ENCODE data around the gene RHBDF2. TPM values are rescaled to one million over a fixed set of nuclear protein-coding genes. Genes with fewer than 3 reads are reported as not detected.

Gene RHBDF2
- total RNA-seq, 5 donors from 2014 or later (not counting 1 experiment from before 2014, with no cell fraction given), result 35.2 to 99.0 (median 74.0) TPM

DNA sequence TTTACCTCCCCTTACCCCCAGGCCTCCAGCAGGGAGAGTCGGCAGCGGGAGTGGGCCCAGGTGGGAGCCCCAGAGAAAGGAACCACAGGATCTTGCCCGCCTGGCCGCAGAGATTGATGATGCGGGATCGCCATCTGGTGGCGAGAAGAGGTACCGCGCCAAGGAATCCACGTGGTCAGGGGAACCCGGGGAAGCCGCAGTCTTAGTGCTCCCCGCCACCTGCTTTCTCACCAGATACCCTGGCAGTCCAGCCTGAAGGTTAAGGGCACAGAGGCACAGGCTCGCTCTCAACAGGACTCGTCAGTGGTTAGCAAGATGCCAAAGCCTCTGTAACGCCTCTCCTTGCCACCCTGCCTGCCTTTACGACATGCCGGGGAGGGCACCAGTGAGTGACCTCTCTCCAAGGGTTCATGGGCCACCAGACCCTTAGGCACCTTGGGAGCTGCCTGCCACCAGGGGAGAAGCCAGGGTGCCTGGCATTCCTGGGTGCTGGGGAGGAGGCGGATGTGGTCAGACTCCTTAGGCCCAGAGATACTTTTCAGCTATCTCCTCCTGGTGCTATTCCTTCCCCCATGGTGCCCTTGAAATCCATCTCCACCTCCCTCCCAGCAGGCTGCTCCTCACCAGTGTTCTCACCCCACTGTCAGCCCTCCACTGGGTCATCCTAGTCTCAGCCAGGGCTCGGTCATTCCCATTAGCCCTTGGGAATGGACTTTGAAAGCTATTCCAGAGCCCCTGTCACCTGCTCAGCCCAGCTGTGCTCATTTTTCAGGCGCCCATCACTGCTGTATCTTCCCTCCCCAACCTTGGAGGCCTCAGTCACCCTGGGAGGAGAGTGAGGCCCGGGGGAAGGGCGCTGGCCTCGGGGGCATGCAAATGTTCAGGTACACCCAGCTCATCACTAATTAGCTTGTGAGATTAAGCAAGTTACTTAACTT, 5.5 kb upstream of the RHBDF2 start:
- Mint-ChIP-seq H3K4me1 (peaks cover 16 to 35% (median 32%) of the 10 kb centered on the region in 3 donors), H3K9me3 (no peaks in the 10 kb centered on the region), H3K4me3 (no peak overlapping the region), H3K27me3 (no peaks in the 10 kb centered on the region), H3K27ac (no peak overlapping the region), H3K36me3 (no peaks in the 10 kb centered on the region)
- peak; percentile 67 to 94 (median 84) for DNase-seq
- no peaks in the 10 kb centered on the region for H3K36me3 ChIP-seq (ENCODE audit: control insufficient read depth in 2 of 2, extremely low read depth in 1 of 2, insufficient read depth in 1 of 2, low read length in 1 of 2)
- 20% methylated on average over 19 of the region's 24 CpGs for WGBS (ENCODE audit: insufficient coverage)
- peaks cover 0 to 14% of the 10 kb centered on the region in 2 experiments for H3K27me3 ChIP-seq (replicated peaks in 1 of 2; ENCODE audit: control insufficient read depth in 2 of 2, extremely low read depth in 1 of 2, insufficient read depth in 2 of 2, low read length in 1 of 2)
- POLR2A ChIA-PET, result interaction anchor here in 1 of 2 donors (0.6 kb wide), 1 partner anchor 52 kb away, joined by 8 read pairs; no protein-coding TSS in a partner anchor
- peak; percentile 79 to 84 (median 82) for ATAC-seq (replicated peaks in 1 of 4)
- H3K27ac ChIP-seq (ENCODE audit: low read length), result no peak overlapping the region
- H3K4me1 ChIP-seq (ENCODE audit: control insufficient read depth in 1 of 2, extremely low read depth in 1 of 2, insufficient read depth in 2 of 2, low read length in 2 of 2), result peaks cover 0 to 28% of the 10 kb centered on the region in 2 experiments
- no peaks in the 10 kb centered on the region for H3K9me3 ChIP-seq
- CTCF ChIA-PET, result interaction anchor here (1.2 to 2.0 kb wide), 3 partner anchors 40 to 41 kb away, joined by 4 to 6 read pairs (median 5); partner anchors contain the start of gene AANAT (in 2 of the 2)
- H3K4me3 ChIP-seq (ENCODE audit: control insufficient read depth in 1 of 2, extremely low read depth in 1 of 2, low read length in 1 of 2), result no peak overlapping the region

DNA sequence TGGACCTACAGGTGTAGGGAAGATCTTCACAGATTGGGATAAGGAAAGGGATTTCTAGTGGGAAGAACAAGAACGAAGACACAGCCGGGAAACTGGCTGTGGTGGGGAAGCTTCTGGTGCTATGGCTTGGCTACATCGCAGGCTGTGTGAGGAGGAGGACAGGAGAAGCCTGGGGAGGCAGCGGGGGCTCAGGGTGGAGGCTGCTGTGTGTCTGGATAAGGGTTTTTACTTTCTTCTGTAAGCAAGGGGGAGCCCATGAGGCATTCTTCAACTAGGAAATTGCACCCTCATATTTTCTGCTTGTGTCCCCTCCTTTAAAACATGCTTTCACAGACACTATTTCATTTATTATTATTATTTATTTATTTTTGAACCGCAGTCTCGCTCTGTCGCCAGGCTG, 2.9 kb upstream of the RHBDF2 start:
- ChIA-PET CTCF (interaction anchor here in 1 of 2 donors (0.7 to 1.1 kb wide), 3 partner anchors 9 to 53 kb away, joined by 3 to 4 read pairs (median 3); no protein-coding TSS in a partner anchor), POLR2A (interaction anchor here in 1 of 2 donors (0.6 to 0.9 kb wide), 2 partner anchors 11 to 12 kb away, joined by 3 to 7 read pairs; no protein-coding TSS in a partner anchor)
- ATAC-seq (replicated peaks in 1 of 4) (no peak), DNase-seq (no peak)
- peaks cover 31 to 44% (median 39%) of the 10 kb centered on the region in 3 donors for H3K4me1 Mint-ChIP-seq
- H3K4me3 ChIP-seq (ENCODE audit: control insufficient read depth in 1 of 2, extremely low read depth in 1 of 2, low read length in 1 of 2), result no peak overlapping the region
- peaks cover 0 to 2% of the 10 kb centered on the region in 2 donors for H3K36me3 ChIP-seq (ENCODE audit: control insufficient read depth in 2 of 2, extremely low read depth in 1 of 2, insufficient read depth in 1 of 2, low read length in 1 of 2)
- no peaks in the 10 kb centered on the region for H3K36me3 Mint-ChIP-seq
- no peak overlapping the region for H3K4me3 Mint-ChIP-seq
- 71% methylated on average over 3 of the region's 7 CpGs for WGBS (ENCODE audit: insufficient coverage)
- no peaks in the 10 kb centered on the region for H3K9me3 Mint-ChIP-seq
- H3K27ac ChIP-seq (ENCODE audit: low read length), result no peak overlapping the region
- peaks cover 3 to 41% of the 10 kb centered on the region in 2 experiments for H3K4me1 ChIP-seq (ENCODE audit: control insufficient read depth in 1 of 2, extremely low read depth in 1 of 2, insufficient read depth in 2 of 2, low read length in 2 of 2)
- H3K27ac Mint-ChIP-seq, result peak overlapping the region in 1 of 2 donors; percentile 67
- H3K27me3 Mint-ChIP-seq, result no peaks in the 10 kb centered on the region
- peaks cover 0 to 14% of the 10 kb centered on the region in 2 experiments for H3K27me3 ChIP-seq (replicated peaks in 1 of 2; ENCODE audit: control insufficient read depth in 2 of 2, extremely low read depth in 1 of 2, insufficient read depth in 2 of 2, low read length in 1 of 2)
- no peaks in the 10 kb centered on the region for H3K9me3 ChIP-seq

DNA sequence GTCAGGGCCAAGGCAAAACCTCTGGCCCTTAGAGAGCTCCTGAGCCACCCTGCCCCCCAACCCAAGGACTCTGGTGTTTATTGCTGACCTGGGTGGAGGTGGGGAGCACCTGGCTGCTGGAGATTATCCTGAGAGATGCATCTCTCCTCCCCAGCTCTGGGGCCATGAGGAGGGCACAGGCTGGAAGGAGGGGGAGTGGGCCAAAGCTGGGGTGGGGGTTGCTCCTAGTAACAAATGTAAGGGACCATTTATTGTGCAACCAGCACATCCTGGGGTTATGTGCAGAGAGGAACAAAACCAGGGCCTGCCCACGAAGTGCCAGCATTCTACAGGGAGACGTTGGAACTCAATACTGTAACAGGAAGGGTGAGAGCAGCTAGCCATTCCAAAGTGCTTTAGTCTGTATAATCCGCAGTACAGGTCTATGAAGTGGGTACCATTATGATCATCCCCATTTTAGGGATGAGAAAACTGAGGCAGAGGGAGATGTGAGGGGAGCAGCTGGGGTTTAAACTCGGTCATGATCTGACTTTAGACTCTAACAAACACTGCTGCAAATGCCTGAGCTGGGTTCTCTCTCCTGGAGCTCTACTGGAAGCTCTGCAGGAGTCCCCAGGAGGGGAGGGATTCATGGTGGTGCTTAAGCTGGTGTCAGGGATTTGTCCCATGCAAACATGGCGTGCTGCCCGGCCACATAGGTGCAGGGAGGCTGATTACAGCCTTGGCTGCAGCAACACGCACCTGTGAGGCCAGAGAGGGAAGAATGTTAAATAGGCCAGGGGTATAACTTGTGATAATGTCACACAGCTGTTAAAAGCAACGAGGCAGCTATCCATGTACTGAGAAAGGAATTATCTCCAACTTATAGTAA, 1.4 kb upstream of the RHBDF2 start:
- H3K36me3 Mint-ChIP-seq, result no peaks in the 10 kb centered on the region
- ATAC-seq (replicated peaks in 1 of 4) (no peak), DNase-seq (no peak)
- Histone ChIP-seq H3K27me3 (replicated peaks in 1 of 2; ENCODE audit: control insufficient read depth in 2 of 2, extremely low read depth in 1 of 2, insufficient read depth in 2 of 2, low read length in 1 of 2) (peaks cover 0 to 10% of the 10 kb centered on the region in 2 experiments), H3K4me3 (ENCODE audit: control insufficient read depth in 1 of 2, extremely low read depth in 1 of 2, low read length in 1 of 2) (no peak overlapping the region), H3K27ac (ENCODE audit: low read length) (no peak overlapping the region), H3K9me3 (no peaks in the 10 kb centered on the region), H3K36me3 (ENCODE audit: control insufficient read depth in 2 of 2, extremely low read depth in 1 of 2, insufficient read depth in 1 of 2, low read length in 1 of 2) (peaks cover 0 to 5% of the 10 kb centered on the region in 2 donors), H3K4me1 (ENCODE audit: control insufficient read depth in 1 of 2, extremely low read depth in 1 of 2, insufficient read depth in 2 of 2, low read length in 2 of 2) (peaks cover 3 to 56% of the 10 kb centered on the region in 2 experiments)
- WGBS (ENCODE audit: insufficient coverage), result 87% methylated on average over 5 of the region's 8 CpGs
- POLR2A ChIA-PET, result interaction anchor here (0.5 to 0.9 kb wide), 4 partner anchors 10 to 257 kb away, joined by 3 to 9 read pairs (median 6); no protein-coding TSS in a partner anchor
- H3K4me3 Mint-ChIP-seq, result peak overlapping the region in 2 of 3 donors; percentile 17 to 82
- no peaks in the 10 kb centered on the region for H3K27me3 Mint-ChIP-seq
- peaks cover 40 to 56% (median 51%) of the 10 kb centered on the region in 3 donors for H3K4me1 Mint-ChIP-seq
- H3K9me3 Mint-ChIP-seq, result no peaks in the 10 kb centered on the region
- H3K27ac Mint-ChIP-seq, result peak overlapping the region; percentile 98
- CTCF ChIA-PET, result interaction anchor here (0.6 to 1.4 kb wide), 11 partner anchors 12 to 560 kb away, joined by 3 to 10 read pairs (median 4); partner anchors contain the start of gene AANAT (in 2 of the 2)

DNA sequence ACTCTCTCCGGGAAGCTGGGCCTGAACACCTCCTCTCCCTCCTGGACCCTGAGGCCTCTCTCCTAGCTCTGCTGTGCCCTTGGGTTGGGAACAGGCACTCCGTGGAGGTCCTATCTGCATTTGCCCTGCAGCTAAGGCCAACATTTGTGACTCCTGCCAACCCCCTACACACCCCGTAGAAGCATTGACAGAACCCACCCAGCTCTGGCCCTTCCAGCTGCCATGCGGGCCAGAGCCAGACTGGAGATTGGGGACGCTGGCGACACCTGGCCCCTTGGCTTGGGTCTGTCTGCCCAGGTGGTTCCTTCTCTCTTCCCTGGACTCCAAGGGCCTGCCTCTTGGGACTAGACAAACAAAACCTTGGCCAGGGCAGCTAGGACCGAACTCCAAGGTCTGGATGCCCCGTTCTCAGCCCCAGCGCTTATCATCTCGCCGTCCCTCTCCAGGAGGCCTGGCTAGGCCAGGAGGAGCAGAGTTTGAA, 644 bp upstream of the RHBDF2 start:
- Mint-ChIP-seq H3K9me3 (no peaks in the 10 kb centered on the region), H3K27ac (peak overlapping the region; percentile 98), H3K4me3 (peak overlapping the region; percentile 73 to 82 (median 80)), H3K4me1 (peaks cover 43 to 61% (median 53%) of the 10 kb centered on the region in 3 donors), H3K36me3 (no peaks in the 10 kb centered on the region), H3K27me3 (no peaks in the 10 kb centered on the region)
- WGBS (ENCODE audit: insufficient coverage), result 82% methylated on average over 6 of the region's 11 CpGs
- ChIA-PET POLR2A (interaction anchor here in 1 of 2 donors (0.6 to 0.7 kb wide), 2 partner anchors 11 to 258 kb away, joined by 4 to 9 read pairs; no protein-coding TSS in a partner anchor), CTCF (interaction anchor here (0.6 to 1.4 kb wide), 4 partner anchors 35 to 559 kb away, joined by 4 to 10 read pairs (median 4); partner anchors contain the start of gene AANAT (in 2 of the 2))
- no peaks in the 10 kb centered on the region for H3K9me3 ChIP-seq
- peak overlapping the region; percentile 79 for H3K27ac ChIP-seq (ENCODE audit: low read length)
- H3K4me1 ChIP-seq (ENCODE audit: control insufficient read depth in 1 of 2, extremely low read depth in 1 of 2, insufficient read depth in 2 of 2, low read length in 2 of 2), result peaks cover 3 to 61% of the 10 kb centered on the region in 2 experiments
- H3K27me3 ChIP-seq (replicated peaks in 1 of 2; ENCODE audit: control insufficient read depth in 2 of 2, extremely low read depth in 1 of 2, insufficient read depth in 2 of 2, low read length in 1 of 2), result peaks cover 0 to 10% of the 10 kb centered on the region in 2 experiments
- no peak for DNase-seq
- peaks cover 2 to 5% of the 10 kb centered on the region in 2 donors for H3K36me3 ChIP-seq (ENCODE audit: control insufficient read depth in 2 of 2, extremely low read depth in 1 of 2, insufficient read depth in 1 of 2, low read length in 1 of 2)
- peak overlapping the region in 1 of 2 donors; percentile 17 for H3K4me3 ChIP-seq (ENCODE audit: control insufficient read depth in 1 of 2, extremely low read depth in 1 of 2, low read length in 1 of 2)
- ATAC-seq (replicated peaks in 1 of 4), result no peak

DNA sequence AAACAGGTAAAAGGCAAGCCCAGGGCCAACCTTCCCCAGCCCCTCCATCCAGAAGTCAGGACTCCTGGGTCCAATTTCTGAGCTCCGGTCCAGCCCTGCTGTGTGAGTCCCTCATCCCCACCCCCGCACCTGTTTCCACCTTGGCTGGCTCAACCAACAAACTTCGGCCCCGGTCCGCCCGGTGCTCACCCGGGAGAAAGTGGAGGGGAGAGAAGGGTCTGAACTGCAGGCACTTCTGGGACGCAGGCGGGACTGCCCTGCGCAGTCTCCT, 541 bp downstream of the RHBDF2 start:
- CTCF ChIA-PET, result no interaction called here
- peak overlapping the region; percentile 31 for H3K27ac ChIP-seq (ENCODE audit: low read length)
- H3K27me3 ChIP-seq (replicated peaks in 1 of 2; ENCODE audit: control insufficient read depth in 2 of 2, extremely low read depth in 1 of 2, insufficient read depth in 2 of 2, low read length in 1 of 2), result peaks cover 0 to 1% of the 10 kb centered on the region in 2 experiments
- peak overlapping the region; percentile 69 to 79 for H3K4me3 ChIP-seq (ENCODE audit: control insufficient read depth in 1 of 2, extremely low read depth in 1 of 2, low read length in 1 of 2)
- no peaks in the 10 kb centered on the region for H3K36me3 Mint-ChIP-seq
- POLR2A ChIA-PET, result interaction anchor here in 1 of 2 donors (0.6 kb wide), 1 partner anchor 50 kb away, joined by 3 read pairs; no protein-coding TSS in a partner anchor
- peaks cover 3 to 54% of the 10 kb centered on the region in 2 experiments for H3K4me1 ChIP-seq (ENCODE audit: control insufficient read depth in 1 of 2, extremely low read depth in 1 of 2, insufficient read depth in 2 of 2, low read length in 2 of 2)
- no peaks in the 10 kb centered on the region for H3K9me3 Mint-ChIP-seq
- H3K4me1 Mint-ChIP-seq, result peaks cover 39 to 62% (median 52%) of the 10 kb centered on the region in 3 donors
- no peaks in the 10 kb centered on the region for H3K27me3 Mint-ChIP-seq
- ATAC-seq (replicated peaks in 1 of 4) (peak; percentile 17 to 32 (median 23)), DNase-seq (peak in 1 of 35 experiments; percentile 10)
- H3K9me3 ChIP-seq, result no peaks in the 10 kb centered on the region
- peaks cover 2 to 5% of the 10 kb centered on the region in 2 donors for H3K36me3 ChIP-seq (ENCODE audit: control insufficient read depth in 2 of 2, extremely low read depth in 1 of 2, insufficient read depth in 1 of 2, low read length in 1 of 2)
- H3K4me3 Mint-ChIP-seq, result peak overlapping the region; percentile 82 to 90 (median 83)
- 3% methylated on average over 4 of the region's 10 CpGs for whole genome bisulfite sequencing (ENCODE audit: insufficient coverage)
- peak overlapping the region; percentile 61 to 83 for H3K27ac Mint-ChIP-seq

All from T-cell (primary cell).